SKM-1 (cell line): ENCODE data around the gene ARL3.
"Not testable (repeated sequence)": the region's sequence is repeated elsewhere in the genome, so short reads cannot be mapped to it uniquely, and the experiment has no call there.

Experiments used
- DNase-seq: peaks from one replicate; lab custom pipeline; 2025; ENCODE audit not compliant: unreplicated experiment; lab: John Stamatoyannopoulos, UW

The ARL3 gene, protein sequence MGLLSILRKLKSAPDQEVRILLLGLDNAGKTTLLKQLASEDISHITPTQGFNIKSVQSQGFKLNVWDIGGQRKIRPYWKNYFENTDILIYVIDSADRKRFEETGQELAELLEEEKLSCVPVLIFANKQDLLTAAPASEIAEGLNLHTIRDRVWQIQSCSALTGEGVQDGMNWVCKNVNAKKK

DNA sequence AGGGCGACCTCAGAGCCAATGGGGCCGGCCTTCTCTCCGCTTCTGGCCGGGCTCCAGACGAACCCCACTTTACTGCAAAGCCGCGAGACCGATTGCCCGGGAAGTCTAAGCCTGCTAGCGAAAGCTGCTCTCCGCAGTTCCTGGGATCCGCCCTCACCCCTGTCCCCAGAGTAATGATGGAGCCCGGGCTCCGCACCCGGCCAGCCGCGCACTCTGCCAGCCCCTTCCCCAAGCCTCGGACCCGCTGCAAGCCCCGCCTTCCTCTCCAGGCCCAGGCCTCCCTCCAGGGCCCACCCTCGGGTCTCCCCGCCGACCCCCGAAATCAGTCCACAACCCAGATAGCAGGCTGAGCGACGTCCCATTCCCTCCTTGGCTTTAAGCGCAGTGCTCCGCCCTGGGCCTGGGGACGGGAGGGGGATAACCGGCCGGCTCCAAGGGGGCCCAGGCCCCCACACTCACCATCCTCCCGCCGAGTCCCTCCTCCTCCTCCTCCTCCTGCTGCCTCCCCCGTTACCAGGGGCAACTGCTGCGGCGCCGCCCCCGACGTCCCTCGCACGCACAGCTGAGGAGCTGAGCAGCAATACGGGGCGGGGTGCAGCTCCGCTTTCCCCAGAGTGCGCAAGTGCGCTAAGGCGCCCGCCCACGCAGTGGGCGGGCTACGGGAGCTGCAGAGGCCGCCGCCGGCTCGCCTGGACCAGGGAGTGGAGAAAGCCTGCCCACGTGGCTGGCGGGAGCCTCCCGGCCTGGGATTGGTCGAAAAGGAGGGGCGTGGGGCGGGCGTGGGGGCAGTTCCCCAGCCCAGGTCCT lies at the start of gene ARL3:
Gene ARL3 (minus strand): TSS at position 584 of the 807 bp plus-strand sequence. CDS start 122 bp downstream, at position 462.
- peak; percentile 98 for DNase-seq

DNA sequence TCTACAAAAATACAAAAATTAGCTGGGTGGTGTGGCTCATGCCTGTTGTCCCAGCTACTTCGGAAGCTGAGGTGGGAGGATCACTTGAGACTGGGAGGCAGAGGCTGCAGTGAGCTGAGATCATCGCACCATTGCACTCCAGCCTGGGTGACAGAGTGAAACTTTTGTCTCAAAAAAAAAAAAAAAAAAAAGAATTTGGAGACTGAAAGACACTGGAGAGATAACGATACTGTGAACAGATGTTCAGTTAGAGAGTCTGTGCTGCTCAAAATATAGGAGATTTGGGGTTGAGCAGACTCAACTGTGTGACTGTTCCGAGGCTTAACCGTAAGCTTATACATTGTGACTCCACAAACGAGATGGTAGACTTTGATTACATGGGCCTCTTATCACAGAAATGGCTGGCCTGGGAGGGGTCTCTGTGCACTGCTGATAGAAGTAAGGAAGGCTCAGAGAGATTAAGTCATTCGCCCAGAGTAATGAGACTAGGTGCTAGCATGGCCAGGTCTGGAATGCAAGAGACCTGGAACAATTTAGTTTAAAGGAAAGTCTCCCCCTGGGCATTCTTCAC lies 48.9 kb upstream of the ARL3 start:
- DNase-seq: no peak

DNA sequence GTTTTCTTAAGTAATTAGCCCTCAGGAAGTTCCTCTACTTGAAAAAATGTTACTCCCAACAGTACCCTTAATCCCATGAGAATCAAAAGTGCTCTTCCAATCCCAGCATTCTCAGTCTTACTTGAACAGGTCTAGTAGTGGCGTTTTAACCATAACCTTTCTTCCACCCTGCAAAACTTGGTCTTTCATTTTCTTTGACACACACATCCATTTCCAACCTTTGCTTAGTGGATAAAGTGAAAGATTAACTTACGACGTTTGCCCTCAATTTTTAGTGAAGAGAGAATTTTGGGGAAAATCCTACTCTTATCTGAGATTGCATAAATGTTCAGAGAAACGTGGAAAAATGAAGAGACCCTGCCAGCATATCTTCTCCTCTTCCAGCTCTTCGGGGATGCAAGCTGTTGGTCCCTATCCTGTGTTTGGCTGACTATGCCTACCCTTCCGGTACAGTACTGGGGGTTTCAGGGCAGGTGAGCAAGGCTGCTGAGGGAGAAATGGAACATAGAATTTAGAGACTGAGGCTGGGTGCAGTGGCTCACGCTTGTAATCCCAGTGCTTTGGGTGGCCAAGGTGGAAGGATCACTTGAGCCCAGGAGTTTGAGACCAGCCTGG lies 48.3 kb upstream of the ARL3 start:
- DNase-seq: no peak

DNA sequence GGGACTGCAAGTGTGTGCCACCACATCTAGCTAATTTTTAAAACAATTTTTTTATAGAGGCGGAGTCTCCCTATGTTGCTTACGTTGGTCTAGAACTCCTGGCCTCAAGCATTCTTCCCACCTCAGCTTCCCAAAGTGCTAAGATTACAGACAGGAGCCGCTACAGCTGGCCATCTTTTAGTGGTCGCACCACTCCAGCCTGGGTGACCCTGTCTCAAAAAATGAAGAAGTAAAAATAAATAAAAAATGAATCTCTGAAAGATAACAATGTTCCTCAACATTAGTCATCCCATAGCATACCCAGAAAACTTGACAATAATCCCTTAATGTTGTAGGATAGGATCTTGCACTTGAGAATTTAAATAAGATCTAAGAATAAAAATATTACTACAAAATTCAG lies 47.8 kb upstream of the ARL3 start:
- no peak for DNase-seq

DNA sequence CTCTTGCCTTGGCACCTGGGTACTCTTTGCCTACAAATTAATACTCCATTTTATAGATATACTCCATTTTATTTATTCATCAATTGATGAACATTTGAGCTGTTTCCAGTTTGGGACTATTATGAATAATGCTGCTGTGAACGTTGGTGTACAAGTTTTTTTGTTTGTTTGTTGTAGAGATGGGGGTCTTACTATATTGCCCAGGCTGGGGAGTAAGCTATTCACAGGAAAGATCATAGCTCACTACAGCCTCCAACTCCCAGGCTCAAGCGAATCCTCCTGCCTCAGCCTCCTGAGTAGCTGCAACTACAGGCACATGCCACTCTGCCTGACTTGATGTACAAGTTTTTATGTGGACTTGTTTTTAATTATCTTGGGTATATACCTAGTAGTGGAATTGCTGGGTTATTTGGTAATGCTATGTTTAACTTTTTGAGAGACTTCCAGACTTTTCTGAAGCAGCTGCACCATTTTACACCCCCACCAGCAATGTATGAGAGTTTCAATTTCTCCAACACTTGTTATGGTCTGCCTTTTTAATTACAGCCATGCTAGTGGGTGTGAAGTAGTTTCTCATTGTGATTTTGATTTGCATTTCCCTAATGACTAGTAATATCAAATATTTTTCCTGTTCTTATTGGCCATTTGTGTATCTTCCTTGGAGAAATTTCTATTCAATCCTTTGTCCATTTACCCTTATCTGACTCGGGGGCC lies 45.5 kb upstream of the ARL3 start:
- no peak for DNase-seq

DNA sequence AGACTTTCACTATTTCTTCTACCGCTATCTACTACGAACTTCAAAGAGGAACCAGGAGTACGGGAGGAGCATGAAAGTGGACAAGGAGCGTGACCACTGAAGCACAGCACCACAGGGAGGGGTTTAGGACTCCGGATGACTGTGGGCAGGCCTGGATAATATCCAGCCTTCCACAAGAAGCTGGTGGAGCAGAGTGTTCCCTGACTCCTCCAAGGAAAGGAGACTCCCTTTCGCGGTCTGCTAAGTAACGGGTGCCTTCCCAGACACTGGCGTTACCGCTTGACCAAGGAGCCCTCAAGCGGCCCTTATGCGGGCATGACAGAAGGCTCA lies 44.7 kb upstream of the ARL3 start:
- DNase-seq: not testable (repeated sequence)

DNA sequence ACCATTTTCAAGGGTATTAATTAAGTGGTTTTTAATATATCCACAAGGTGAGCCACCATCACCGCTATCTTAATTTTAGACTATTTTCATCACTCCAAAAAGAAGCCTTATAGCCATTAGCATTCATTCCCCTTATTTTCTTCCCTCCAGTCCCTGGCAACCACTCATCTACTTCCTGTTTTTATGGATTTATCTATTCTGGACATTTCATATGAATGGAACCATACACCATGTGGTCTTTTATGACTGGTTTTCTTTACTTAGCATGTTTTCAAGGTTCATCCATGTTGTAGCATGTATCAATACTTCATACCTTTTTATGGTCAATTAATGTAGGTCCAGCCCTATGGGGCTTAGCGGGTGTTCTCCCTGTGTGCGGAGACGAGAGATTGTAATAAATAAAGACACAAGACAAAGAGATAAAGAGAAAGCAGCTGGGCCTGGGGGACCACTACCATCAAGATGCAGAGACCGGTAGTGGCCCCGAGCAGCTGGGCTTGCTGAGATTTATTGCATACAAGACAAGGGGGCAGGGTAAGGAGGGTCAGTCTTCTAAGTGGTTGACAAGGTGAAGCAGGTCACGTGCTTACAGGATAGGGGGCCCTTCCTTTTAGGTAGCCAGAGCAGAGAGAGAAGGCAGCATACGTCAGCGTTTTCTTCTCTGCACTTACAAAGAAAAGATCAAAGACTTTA lies 44.2 kb upstream of the ARL3 start:
- DNase-seq: no peak

DNA sequence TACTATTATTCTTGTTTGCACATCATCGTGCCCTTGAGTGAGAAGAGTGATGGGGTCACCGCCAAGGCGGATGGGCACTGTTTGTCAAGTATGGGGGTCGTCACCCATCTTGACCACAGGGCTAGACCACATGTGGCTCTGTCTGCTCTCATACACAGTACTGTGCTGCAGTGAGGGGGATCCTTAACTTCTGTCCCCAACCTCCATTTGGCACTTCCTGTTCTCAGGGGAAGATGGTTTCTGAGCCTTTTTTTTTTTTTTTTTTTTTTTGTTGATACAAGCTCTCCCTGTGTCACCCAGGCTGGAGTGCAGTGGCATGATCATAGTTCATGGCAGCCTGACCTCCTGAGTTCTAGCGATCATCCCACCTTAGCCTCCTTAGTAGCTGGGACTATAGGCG lies 43.1 kb upstream of the ARL3 start:
- no peak for DNase-seq

DNA sequence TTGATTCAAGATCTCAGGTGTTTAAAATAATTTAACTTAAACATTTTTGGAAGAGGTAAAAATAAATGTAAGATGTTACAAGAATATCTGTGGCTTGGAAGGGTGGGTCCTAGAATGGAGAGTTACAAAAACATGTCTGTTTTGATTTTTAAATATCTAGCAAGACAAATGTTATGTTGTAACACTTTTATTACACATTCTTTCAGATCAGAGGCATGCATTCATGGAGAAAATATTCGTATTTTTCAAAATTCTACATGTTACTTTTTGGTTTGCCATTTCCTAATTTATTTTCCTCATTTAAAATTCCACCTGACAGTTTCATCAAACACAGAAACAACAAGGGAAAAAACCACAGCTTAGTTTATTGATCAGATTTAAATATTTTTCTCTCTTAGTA lies 39.5 kb upstream of the ARL3 start:
- no peak for DNase-seq

DNA sequence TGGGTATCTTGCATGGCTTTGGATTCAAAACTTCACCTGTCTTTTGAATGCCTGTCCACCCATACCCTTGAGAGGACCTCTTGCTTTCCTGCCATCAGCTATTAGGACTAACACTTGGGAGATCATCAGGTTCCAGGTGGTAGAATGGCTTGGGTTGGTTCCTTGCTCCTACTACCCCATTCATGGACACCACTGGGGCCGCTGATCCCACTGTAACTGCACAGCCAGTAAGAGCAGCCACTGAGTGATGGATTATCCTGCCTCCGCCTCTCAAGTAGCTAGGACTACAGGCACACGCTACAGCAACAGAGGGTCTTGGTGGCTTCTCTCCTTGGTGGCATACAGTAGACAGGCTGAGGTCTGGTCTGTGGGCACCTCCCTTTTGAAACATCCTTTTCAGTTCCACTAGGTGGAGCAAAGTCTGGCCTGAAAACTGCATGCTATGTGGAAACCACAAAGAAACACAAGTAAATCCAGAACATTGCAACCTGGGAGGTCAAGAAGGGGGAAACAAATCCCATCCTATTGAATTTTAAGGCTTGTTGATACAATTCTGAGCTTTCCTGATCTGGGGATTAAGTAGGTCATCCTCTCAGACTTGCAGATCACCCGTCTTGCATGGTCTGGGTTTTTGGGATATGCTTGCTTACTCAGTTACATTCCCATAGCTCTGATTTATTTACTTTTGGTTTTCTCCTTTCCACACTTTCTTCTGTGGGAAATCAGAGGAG lies 38.9 kb upstream of the ARL3 start:
- peak; percentile 29 for DNase-seq

DNA sequence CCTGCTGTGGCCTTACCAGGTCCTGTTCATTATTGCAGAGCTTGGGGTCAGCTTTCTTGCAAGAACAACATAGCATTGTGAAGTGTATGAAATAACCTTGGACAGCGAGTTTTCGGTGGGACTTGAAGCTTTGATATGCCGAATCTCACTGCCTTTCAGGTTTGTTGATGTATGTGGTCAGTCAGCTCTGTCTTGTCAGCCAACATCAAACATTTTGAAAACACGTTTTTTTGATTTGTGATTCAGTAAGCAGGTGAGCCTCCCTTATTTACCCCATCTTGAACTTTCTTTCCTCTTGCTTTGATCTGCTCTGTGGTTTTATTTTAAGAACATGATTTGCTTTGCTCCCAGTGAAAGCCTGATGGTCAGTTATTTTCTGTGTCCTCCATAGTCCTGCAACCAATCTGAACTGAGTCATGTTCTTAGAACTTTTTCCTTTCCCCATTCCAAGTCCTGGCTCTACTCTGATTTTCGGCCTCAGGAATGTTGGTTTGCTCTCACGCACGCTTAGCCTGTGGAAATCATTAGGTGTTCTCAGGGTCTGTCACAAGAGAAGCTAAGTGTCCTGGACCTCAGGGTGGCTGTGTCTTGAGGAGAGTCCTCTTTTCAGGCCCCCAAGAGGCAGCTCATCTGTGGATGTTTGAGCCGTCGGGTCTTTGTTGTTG lies 38.2 kb upstream of the ARL3 start:
- no peak for DNase-seq

DNA sequence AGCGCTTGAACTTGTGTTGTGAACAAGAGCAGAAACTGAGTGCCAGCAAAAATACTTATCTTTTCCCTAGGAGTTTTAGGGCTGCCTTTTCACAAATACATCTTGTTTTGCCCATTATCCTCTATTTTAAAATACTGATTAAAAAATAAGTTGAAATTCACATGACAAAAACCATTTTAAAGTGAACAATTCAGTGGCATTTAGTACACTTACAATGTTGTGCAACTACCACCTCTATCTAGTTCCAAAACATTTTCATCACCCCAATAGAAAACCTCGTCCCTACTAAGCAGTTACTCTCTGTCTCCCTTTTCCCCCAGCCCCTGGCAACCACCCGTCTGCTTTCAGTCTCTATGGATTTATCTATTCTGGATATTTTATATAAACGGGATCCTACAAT lies 31.0 kb upstream of the ARL3 start:
- DNase-seq: no peak

DNA sequence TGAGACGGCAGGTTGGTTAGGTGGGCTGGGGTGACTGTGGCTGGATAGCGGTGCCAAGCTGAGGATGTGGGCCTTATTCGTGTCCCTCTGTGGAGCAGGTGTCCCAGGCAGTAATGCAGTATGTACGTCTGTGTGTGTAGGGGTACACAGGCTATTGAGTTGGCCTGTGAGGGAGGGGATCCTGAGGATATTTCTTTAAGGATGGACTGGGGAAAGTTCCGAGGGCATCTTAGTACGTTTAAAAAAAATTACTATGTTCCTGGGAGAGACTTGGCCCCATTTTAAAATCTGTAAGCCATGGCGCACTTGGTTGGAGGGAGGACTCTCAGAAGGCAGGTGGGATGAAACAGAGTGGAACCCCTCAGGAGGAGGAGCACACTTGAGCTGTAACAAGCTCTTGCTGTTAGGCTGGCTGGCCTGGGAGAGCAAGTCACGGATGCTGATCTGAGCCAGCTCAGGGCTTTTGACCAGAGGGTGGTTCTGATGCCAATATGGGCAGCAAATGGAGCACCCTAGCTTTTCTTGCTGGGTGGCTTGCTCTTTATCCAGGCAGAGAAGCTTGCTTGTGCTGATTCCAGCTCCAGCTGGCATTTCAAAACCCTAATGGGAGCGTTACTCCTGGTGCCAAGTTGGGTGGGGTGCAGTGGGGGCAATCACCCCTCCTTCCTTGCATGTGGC lies 30.3 kb upstream of the ARL3 start:
- no peak for DNase-seq

DNA sequence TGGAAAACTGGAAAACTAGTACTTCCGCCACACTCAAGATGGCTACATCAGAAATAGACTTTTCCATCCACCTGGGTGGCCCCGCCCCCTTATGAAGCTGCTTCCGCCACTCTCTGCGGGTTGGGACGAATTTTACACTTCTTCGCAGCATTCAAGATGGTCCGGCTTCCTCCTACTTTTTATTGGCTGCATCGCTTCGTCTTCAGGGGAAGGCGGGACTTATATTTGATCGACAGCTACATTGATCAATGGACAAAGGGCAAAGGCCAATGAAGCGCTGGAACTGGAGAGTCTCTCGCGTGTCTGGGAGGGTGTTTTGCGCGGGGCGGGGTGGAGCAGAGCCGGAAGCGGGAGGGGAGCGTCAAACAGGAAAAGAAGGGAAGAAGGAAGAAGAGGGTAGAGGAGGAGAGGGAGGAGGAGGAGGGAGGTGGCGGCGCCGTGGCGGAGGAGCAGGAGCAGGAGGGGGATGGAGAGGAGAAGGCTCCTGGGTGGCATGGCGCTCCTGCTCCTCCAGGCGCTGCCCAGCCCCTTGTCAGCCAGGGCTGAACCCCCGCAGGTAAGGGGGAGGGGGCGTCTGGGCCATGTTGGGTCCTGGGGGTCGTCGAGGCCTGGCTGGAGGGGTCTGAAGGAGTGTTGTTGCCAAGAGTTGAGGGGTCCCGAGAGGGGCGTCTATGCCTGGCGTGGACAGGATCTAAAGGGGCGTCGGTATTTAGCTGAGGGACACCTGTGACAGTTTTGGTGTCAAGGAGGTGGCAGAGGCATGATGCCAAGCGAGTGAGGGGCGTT lies 29.6 kb upstream of the ARL3 start, which contains the start of gene WBP1L:
Gene WBP1L (plus strand): TSS at position 361 of the 786 bp plus-strand sequence. CDS start 106 bp downstream, at position 467.
- peak; percentile 97 for DNase-seq

DNA sequence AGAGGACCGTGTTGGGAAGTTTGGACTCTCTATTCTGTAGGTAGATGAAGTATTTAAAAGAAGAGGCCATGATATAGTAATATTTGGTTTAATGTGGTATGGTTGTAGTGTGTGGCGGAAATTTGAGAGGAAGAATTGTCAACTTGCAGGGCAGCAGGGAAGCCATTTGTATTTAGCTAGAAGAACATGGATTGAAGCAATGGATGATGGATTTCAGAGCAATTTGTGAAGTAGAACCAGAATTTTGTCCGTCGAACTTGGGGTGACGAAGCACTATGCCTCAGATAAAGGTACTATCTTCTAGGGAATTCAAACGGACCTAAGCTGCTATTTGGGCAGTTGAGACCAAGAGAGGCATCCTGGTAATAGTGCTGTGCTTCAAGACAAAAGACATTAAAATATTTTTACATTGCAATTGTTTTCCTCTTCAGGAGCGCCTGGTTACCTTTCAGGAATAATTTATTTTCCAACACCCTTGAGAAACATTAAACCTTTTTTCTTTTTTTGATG lies 28.9 kb upstream of the ARL3 start:
- no peak for DNase-seq

DNA sequence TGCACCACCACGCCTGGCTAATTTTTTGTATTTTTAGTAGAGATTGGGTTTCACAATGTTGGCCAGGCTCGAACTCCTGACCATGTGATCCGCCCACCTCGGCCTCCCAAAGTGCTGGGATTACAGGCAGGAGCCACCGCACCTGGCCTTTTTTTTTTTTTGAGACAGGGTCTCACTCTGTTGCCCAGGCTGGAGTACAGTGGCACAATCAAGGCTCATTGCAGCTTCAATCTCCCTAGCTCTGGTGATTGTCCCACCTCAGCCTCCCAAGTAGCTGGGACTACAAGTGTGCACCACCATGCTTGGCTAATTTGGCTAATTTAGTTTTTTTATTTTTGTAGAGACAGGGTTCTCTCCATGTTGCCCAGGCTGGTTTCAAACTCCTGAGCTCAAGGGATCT lies 28.1 kb upstream of the ARL3 start:
- DNase-seq: not testable (repeated sequence)

DNA sequence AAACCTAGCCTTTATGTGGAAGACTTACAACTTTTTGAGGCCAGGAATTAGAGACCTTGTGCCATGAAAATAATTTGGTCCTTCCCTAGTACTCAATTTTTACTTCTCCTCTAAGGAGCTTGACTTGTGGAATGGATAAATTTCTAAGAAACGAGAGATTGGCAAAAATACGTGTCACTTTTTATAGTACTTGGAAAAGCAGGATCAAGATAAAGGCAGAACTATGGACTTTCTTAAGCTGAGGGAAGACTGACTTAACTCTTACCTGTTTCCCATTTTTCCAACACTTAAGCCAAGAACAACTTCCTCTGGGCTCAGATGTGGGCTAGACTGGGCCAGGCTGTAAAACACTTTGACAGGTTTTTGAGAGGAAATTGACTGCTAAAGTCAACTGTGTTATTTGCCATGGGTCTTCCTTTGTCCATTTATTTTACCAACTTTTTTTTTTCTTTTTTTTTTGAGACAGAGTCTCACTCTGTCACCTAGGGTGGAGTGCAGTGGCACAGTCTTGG lies 27.6 kb upstream of the ARL3 start:
- no peak for DNase-seq

DNA sequence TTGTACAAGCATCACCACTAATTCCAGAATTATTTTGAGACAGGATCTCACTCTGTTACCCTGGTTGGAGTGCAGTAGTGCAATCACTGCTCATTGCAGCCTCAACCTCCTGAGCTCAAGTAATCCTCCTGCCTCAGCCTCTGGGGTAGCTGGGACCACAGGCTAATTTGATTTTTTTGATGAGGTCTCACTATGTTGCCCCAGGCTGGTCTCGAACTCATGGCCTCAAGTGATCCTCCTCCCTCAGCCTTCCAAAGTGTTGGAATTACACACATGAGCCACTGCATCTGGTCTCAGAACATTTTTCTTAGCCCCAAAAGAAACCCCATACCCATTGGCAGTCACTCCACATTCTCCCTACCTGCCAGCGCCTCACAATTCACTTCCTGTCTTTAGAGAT lies 26.0 kb upstream of the ARL3 start:
- no peak for DNase-seq
